Vagina (tissue), 2 donors: ENCODE measurements around the gene CAMKMT. TPM values are rescaled to one million over a fixed set of nuclear protein-coding genes. Genes with fewer than 3 reads are reported as not detected.

Experiments used
- DNase-seq, 2 donors: peaks; one replicate each; pipeline ENCODE4 v3.0.0-alpha.2; 2017; ENCODE audit errors: extremely low spot score in 2 of 2
- H3K27ac ChIP-seq: fragments of 200-600 bp; sonication (generic); one replicate; pipeline ENCODE4 v1.5.1; 2019
- H3K27me3 ChIP-seq: fragments of 200-600 bp; sonication (generic); one replicate; pipeline ENCODE4 v1.5.1; 2019
- H3K36me3 ChIP-seq, 2 donors: fragments of 200-600 bp; sonication (generic); one replicate each; pipeline ENCODE4 v1.5.1; 2017 to 2019
- H3K4me1 ChIP-seq: fragments of 200-600 bp; sonication (generic); one replicate; pipeline ENCODE4 v1.5.1; 2019
- H3K4me3 ChIP-seq, 2 donors: fragments of 200-600 bp; sonication (generic); 1 replicate in 1 of 2; 2 replicates in 1 of 2; pipeline ENCODE4 v1.5.1; 2016 to 2019
- H3K9me3 ChIP-seq: fragments of 200-600 bp; sonication (generic); one replicate; pipeline ENCODE4 v1.5.1; 2019
- CTCF ChIP-seq, 3 experiments: fragments of 450-650 bp in 2 of 3; fragments of 200-600 bp in 1 of 3; sonication (generic) in 1 of 3; IDR thresholded peaks; one replicate each; pipeline ENCODE4 v1.5.1; 2017 to 2019; ENCODE audit warnings: antibody characterized with exemption in 3 of 3, mild to moderate bottlenecking in 2 of 3, moderate library complexity in 2 of 3
- POLR2A ChIP-seq, 2 donors: fragments of 450-650 bp; IDR thresholded peaks; one replicate each; pipeline ENCODE4 v1.6.1; 2017; ENCODE audit warnings: antibody characterized with exemption in 2 of 2, mild to moderate bottlenecking in 2 of 2, moderate library complexity in 2 of 2
- POLR2AphosphoS5 ChIP-seq, 2 donors: sonication (generic); formaldehyde crosslinking; IDR thresholded peaks; one replicate each; pipeline ENCODE4 v1.9.0; 2017; ENCODE audit warnings: antibody characterized with exemption in 2 of 2, mild to moderate bottlenecking in 2 of 2, low read depth in 1 of 2; ENCODE audit not compliant: insufficient read depth in 1 of 2
- intact Hi-C: fragments of 100-400 bp; cut with DNase I; formaldehyde crosslinking; loops from one replicate; pipeline ENCODE4 v1.15.1; 2023
- total RNA-seq: library from RNA; depleted of rRNA; stranded (reverse); fragments of >200 nt; gene quantifications from one replicate; pipeline ENCODE4 v1.2.3, GENCODE V29; 2016

Gene CAMKMT
- total RNA-seq, 1 donor from 2014 or later: 21.1 TPM

DNA sequence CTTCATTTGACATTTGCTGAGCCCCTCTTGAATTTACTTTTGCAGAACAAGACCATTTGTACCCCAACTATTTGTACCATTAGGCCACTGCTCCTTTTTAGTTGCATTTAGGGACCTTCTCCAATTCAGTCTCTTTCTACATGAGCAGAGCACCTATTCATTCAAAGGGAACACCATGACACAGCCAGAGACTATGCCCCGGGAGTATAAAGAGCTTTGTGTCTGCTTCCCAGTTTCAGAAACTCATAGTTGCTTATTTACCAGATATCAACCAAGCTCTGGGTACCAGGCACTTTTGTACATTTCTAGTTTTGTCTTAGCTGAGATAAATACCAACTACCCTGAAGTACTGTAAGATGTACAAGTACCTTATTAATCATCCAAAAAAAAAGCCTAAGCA lies 310.7 kb downstream of the CAMKMT start:
- intact Hi-C loops: no loop called here
- no peak overlapping the region for H3K27ac ChIP-seq
- H3K4me1 ChIP-seq: no peaks in the 10 kb centered on the region
- TF ChIP-seq CTCF (IDR thresholded peaks at IDR 0.05): no peak
- no peak for TF ChIP-seq POLR2A (IDR thresholded peaks at IDR 0.05)
- no peak for TF ChIP-seq POLR2AphosphoS5 (IDR thresholded peaks at IDR 0.05; ENCODE audit: insufficient read depth in 1 of 2, low read depth in 1 of 2)
- H3K36me3 ChIP-seq: no peaks in the 10 kb centered on the region
- no peaks in the 10 kb centered on the region for H3K27me3 ChIP-seq
- DNase-seq: no peak
- no peaks in the 10 kb centered on the region for H3K9me3 ChIP-seq
- no peak overlapping the region for H3K4me3 ChIP-seq

GRCh38 chr2:44674473-44675284 lies 312.9 kb downstream of the CAMKMT start:
- Histone ChIP-seq H3K4me3 (no peak overlapping the region), H3K27me3 (no peaks in the 10 kb centered on the region), H3K9me3 (no peaks in the 10 kb centered on the region), H3K27ac (no peak overlapping the region), H3K36me3 (no peaks in the 10 kb centered on the region), H3K4me1 (no peaks in the 10 kb centered on the region)
- intact Hi-C loops: no loop called here
- DNase-seq: no peak
- TF ChIP-seq POLR2AphosphoS5 (IDR thresholded peaks at IDR 0.05; ENCODE audit: insufficient read depth in 1 of 2, low read depth in 1 of 2) (no peak), CTCF (IDR thresholded peaks at IDR 0.05) (no peak), POLR2A (IDR thresholded peaks at IDR 0.05) (no peak)

DNA sequence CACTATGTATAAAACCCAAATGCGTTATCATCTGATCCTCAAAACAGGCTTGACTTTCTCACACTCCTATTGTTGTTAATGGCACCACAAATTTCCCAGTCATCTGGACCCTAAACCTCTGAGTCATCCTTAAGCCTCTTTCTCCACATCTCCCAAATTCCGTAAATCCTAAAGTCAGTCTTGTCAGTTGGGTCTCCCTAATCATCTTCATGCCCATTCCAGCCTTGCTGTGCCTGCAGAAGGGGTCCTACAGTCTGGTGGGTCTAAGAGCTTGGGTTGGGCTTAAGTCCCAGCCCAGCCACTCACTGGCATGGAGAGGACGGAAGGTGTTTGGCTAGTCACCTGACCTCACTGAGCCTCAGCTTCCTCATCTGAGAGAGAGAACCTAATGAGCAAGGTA lies 314.6 kb downstream of the CAMKMT start:
- Histone ChIP-seq H3K4me3 (no peak overlapping the region), H3K27me3 (no peaks in the 10 kb centered on the region), H3K36me3 (no peaks in the 10 kb centered on the region), H3K27ac (no peak overlapping the region), H3K4me1 (no peaks in the 10 kb centered on the region), H3K9me3 (no peaks in the 10 kb centered on the region)
- no peak for TF ChIP-seq POLR2A (IDR thresholded peaks at IDR 0.05)
- DNase-seq: no peak
- intact Hi-C loops: loop anchor here (2.0 kb wide), 1 partner anchor 70 kb away; no protein-coding TSS in a partner anchor

- Histone ChIP-seq H3K9me3 (no peaks in the 10 kb centered on the region), H3K36me3 (no peaks in the 10 kb centered on the region), H3K4me3 (no peak overlapping the region), H3K4me1 (no peaks in the 10 kb centered on the region), H3K27ac (no peak overlapping the region), H3K27me3 (no peaks in the 10 kb centered on the region)
- intact Hi-C loops: no loop called here
- TF ChIP-seq POLR2A (IDR thresholded peaks at IDR 0.05) (no peak), CTCF (IDR thresholded peaks at IDR 0.05) (no peak), POLR2AphosphoS5 (IDR thresholded peaks at IDR 0.05; ENCODE audit: insufficient read depth in 1 of 2, low read depth in 1 of 2) (no peak)
- no peak for DNase-seq
These were observed 317.8 kb downstream of the CAMKMT start for GRCh38 chr2:44679584-44679983.

GRCh38 chr2:44679990-44680389 lies 318.2 kb downstream of the CAMKMT start:
- intact Hi-C loops: no loop called here
- Histone ChIP-seq H3K9me3 (no peaks in the 10 kb centered on the region), H3K4me3 (no peak overlapping the region), H3K36me3 (no peaks in the 10 kb centered on the region), H3K4me1 (no peaks in the 10 kb centered on the region), H3K27me3 (no peaks in the 10 kb centered on the region), H3K27ac (no peak overlapping the region)
- no peak for DNase-seq
- TF ChIP-seq POLR2A (IDR thresholded peaks at IDR 0.05): no peak
- TF ChIP-seq CTCF (IDR thresholded peaks at IDR 0.05): no peak
- TF ChIP-seq POLR2AphosphoS5 (IDR thresholded peaks at IDR 0.05; ENCODE audit: insufficient read depth in 1 of 2, low read depth in 1 of 2): no peak
